GM12891 (cell line): ENCODE results near the gene TEC.

ENCODE experiments used
- DNase-seq: peaks from one replicate; pipeline ENCODE4 v3.0.0; 2011; ENCODE audit warnings: low spot score; ENCODE audit not compliant: insufficient read length
- FAIRE-seq: peaks from 2 replicates; lab custom pipeline; 2011; peaks lifted over from hg19 to GRCh38; lab: Jason Lieb, UNC
- PAX5 ChIP-seq: IDR thresholded peaks from 2 replicates; pipeline ENCODE4 v1.6.1; 2011; ENCODE audit warnings: low read length, moderate library complexity, mild to moderate bottlenecking; ENCODE audit not compliant: insufficient read depth, severe bottlenecking
- POLR2A ChIP-seq: IDR thresholded peaks from 2 replicates; pipeline ENCODE4 v1.6.1; 2011; ENCODE audit warnings: low read depth, low read length, control low read depth
- POLR2AphosphoS5 ChIP-seq: IDR thresholded peaks from 2 replicates; pipeline ENCODE4 v1.6.1; 2011; ENCODE audit warnings: low read depth, low read length, control low read depth
- POU2F2 ChIP-seq: IDR thresholded peaks from 2 replicates; pipeline ENCODE4 v1.6.1; 2011; ENCODE audit warnings: low read depth, mild to moderate bottlenecking, control low read depth, low read length, moderate library complexity
- SPI1 ChIP-seq: IDR thresholded peaks from 2 replicates; pipeline ENCODE4 v1.6.1; 2011; ENCODE audit warnings: low read depth, low read length, control low read depth
- TAF1 ChIP-seq: IDR thresholded peaks from 2 replicates; pipeline ENCODE4 v1.6.1; 2011; ENCODE audit warnings: low read depth, low read length, control low read depth

TEC gene

DNA sequence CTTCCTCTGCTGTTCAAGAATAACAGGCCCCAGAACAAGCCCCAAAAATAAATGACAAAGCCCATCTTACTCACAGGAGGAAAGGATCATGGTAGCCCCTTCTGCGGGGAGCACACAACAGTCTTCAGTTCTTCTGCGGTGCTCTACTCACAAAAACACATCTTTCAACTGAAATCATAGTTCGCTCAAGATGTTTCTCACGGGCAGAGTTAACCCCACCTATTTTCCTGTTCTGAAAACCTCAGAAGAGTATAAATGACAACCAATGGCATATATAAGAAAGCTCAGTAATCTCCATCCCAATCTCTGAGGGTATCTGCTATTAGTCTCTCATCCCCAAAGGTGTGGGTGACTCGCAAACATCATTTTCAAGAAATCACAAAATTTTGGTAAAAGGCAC, 135.6 kb downstream of the TEC start, which contains the start of gene TXK:
TSS of gene TXK (minus strand) at position 170 of the 400 bp plus-strand sequence. CDS start at position 90, 80 bp downstream.
- TF ChIP-seq POLR2A = no peak
- no peak for TF ChIP-seq POLR2AphosphoS5
- no peak for TF ChIP-seq SPI1
- TF ChIP-seq PAX5 = no peak
- no peak for TF ChIP-seq POU2F2
- TF ChIP-seq TAF1 = no peak
- no peak for DNase-seq
- FAIRE-seq = no peak

- DNase-seq = no peak
- no peak for FAIRE-seq
- TF ChIP-seq POLR2A (no peak), POLR2AphosphoS5 (no peak), SPI1 (no peak), POU2F2 (no peak), TAF1 (no peak), PAX5 (no peak)
Measured at GRCh38 chr4:48133669-48134068, 136.0 kb downstream of the TEC start.

DNA sequence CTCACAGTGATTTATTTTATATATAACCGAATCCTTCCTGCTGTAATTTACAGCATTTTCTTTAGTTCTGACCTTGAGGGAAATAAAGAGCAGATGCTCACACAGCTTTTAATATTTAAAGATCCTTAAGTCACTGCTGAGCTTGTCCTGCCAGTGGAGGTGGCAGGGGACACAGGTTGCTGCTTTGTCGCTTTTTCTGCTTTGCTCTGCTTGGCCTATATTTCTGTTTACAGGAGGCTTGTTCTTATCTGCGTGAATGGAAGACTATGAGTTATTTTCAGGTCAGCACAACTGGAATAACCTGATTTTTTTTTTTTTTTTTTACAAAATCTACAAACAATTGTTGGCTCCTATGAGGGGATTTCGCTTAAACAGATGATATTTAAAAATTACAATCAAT, 137.9 kb downstream of the TEC start:
- TF ChIP-seq PAX5 = no peak
- no peak for TF ChIP-seq SPI1
- no peak for TF ChIP-seq POLR2AphosphoS5
- no peak for TF ChIP-seq POU2F2
- TF ChIP-seq POLR2A = no peak
- TF ChIP-seq TAF1 = no peak
- FAIRE-seq = no peak
- no peak for DNase-seq

DNA sequence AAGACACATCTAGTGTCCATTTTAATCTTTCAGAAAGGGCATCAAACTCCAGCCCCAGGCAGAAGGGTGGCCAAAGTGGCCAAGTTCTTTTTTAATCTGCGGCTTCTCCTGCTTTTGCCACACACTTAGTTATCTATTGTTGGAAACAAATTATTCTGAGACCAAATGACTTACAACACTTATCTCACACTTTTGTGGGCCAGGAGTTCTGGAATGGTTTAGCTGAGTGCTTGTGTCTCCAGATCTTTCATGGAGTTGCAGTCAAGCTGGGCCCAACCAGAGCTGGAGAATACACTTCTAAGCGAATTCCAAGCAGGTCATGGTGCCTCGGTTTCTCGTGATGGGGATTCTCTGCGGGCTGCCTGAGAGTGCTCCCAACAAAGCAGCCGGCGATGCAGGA, 139.5 kb downstream of the TEC start:
- FAIRE-seq (no peak), DNase-seq (no peak)
- no peak for TF ChIP-seq TAF1
- no peak for TF ChIP-seq PAX5
- TF ChIP-seq SPI1 = no peak
- TF ChIP-seq POLR2A = no peak
- no peak for TF ChIP-seq POU2F2
- no peak for TF ChIP-seq POLR2AphosphoS5

DNA sequence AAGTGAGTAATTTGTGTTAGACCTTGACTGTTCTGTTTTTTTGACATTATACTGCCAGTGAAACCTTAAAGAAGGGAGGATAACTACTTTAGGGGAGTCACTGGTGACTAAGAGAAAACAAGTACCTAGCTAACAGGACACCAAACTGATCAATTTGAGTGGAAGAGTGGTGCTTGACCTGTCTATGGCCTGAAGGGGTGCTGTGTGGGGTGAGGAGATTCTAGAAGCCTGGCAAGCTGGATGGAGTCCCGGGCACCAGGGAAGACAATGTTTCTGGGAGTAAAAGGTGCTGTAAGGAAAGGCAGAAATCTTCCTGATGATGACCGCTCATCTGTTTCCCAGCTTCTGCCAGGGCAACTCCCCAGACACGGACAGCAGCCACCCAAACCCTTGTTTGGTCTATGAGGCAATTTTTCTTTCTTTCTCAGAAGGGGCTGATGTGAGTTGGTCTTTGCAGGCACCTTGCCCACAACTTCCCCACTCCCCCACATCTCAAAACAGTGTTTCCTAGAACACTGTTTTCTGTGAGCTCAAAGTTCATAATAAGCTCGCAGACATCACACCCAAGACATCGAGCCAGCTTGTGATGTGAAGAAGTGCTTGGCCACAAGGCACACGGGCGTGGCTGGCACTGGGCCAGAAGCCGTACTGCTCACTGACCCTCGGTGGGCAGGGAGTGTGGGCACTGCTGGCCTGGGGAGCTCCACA, 140.2 kb downstream of the TEC start:
- FAIRE-seq = peak; percentile 38
- TF ChIP-seq TAF1 = no peak
- peak; percentile 8; the same call in 1 of the 2 replicates for TF ChIP-seq POU2F2
- no peak for DNase-seq

DNA sequence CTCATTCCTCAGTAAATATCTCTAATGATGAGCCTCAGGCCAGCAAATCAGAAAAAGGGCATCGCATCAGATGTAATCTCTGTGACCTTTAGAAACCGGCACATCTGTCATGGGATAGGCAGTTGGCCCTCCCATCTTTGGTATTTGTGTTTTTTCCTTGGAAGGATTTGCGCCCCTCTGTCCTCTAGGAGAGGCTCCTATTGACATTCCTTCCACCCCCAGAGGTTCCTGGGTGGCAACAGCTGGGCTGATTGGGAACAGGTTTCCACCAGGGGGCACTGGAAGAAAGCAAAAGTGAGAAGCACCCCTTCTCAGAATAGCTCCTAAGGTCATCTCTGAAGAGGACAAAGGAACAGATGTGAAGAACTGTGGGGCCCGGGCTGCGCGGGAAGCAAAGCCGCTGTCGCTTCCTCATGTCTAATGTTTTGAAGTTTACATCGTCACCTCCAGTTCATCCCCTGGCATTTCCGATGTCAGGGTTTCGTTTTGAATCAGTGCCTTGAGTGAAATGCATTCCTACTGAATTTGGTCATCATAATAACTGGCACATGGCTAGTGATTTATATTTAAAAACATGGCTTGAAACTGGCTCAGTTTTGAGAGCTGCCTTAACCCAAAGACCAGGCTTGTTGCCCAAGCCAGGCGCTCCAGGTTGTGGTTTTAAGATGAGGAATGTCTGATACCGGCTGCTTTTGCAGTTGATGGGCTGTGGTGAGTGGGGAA, 141.8 kb downstream of the TEC start:
- FAIRE-seq (peak; percentile 78), DNase-seq (peak; percentile 35)
- no peak for TF ChIP-seq TAF1
- peak; percentile 33; the same call in 1 of the 2 replicates for TF ChIP-seq SPI1
- peak; percentile 12; the same call in 1 of the 2 replicates for TF ChIP-seq POLR2A
- TF ChIP-seq POLR2AphosphoS5 = peak; percentile 18; the same call in 1 of the 2 replicates
- 0 out of 2 replicates have a peak, but pooled peaks have one; percentile 33 for TF ChIP-seq POU2F2
- TF ChIP-seq PAX5 = no peak

DNA sequence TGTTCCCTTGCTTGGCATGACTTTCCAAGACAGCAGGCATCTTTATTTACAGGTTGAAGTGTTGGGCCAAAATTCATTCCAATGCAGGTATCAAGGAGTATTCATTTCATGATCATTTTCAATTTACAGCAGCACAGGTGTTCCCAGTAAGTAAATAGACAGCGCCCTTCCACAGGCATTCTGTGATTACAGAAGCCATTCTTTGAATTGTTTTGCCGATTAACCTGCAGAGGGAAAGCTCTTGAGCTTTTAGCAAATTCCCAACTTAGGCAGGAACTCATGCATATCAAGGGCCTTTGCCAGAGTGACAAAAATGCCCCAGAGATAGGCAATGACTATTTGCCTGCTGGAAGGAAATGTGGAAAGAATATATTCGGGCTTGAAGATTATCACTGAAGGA, 142.4 kb downstream of the TEC start:
- no peak for DNase-seq
- TF ChIP-seq SPI1 (no peak), POLR2A (no peak; the same call in 1 of the 2 replicates), PAX5 (no peak), TAF1 (no peak), POLR2AphosphoS5 (no peak), POU2F2 (no peak)
- FAIRE-seq = no peak

GRCh38 chr4:48126621-48127020, 143.0 kb downstream of the TEC start:
- TF ChIP-seq POLR2A = no peak
- TF ChIP-seq TAF1 = no peak
- no peak for TF ChIP-seq PAX5
- TF ChIP-seq POLR2AphosphoS5 = no peak
- TF ChIP-seq POU2F2 = no peak
- no peak for TF ChIP-seq SPI1
- DNase-seq (no peak), FAIRE-seq (no peak)

- no peak for TF ChIP-seq SPI1
- no peak for DNase-seq
- FAIRE-seq = no peak
Measured at GRCh38 chr4:48124870-48125269, 144.8 kb downstream of the TEC start.

DNA sequence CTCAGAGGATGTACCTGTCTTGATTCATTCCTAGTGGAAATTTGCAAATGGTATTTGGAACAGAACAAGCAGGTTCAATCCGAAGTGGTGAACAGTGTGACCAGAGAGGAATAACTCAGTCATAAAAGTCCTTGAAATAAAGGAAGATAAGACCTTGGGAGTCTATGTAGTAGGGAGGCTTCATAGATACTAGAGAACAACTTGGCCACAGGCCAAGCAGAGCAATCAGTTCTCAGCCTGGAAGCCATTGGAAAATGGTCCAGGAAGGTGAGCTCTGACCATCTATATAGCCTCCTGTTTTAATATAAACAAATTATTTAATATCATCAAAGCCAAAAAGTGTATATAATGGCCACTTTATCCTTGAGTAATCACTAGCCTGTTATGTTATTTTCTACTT, 146.9 kb downstream of the TEC start:
- DNase-seq (no peak), FAIRE-seq (no peak)
- TF ChIP-seq POLR2AphosphoS5 = no peak
- no peak for TF ChIP-seq PAX5

DNA sequence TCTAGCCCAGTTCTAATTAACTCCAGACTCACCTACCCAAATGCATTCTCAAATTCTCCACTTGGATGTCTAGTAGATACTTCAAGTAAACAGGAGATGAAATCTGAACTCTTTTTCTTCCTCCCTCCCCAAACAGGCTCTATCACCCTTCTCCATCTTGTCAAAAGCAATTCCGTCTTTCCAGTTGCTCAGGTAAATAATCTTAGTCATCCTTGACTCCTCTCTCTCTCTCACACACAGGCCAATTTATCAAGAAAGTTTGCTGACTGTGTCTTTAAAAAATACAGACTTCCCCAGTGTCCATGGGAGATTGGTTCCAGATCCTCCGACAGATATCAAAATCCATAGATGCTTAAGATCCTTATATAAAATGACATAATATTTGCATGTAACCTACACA, 148.5 kb downstream of the TEC start:
- TF ChIP-seq POLR2A = no peak
- no peak for TF ChIP-seq SPI1
- FAIRE-seq (no peak), DNase-seq (no peak)
